Activated T-cell treated with anti-CD3 and anti-CD28 coated beads, Interleukin-2, amount 50 U/mL, for 24 hours (primary cell): Measurements from ENCODE around the gene PLB1.

Experiments
- DNase-seq: peaks from one replicate; pipeline ENCODE4 v3.0.0-alpha.2; 2020
- H3K27ac Mint-ChIP-seq: 2 replicates; pipeline ENCODE4 v1.8.0; 2020; ENCODE audit warnings: mild to moderate bottlenecking, mixed read lengths
- H3K27me3 Mint-ChIP-seq: 2 replicates; pipeline ENCODE4 v1.8.0; 2020; ENCODE audit warnings: mixed read lengths
- H3K36me3 Mint-ChIP-seq: 2 replicates; pipeline ENCODE4 v1.8.0; 2020; ENCODE audit warnings: low read depth, mixed read lengths
- H3K4me1 Mint-ChIP-seq: 2 replicates; pipeline ENCODE4 v1.8.0; 2020; ENCODE audit warnings: low read depth, mixed read lengths
- H3K4me3 Mint-ChIP-seq: 2 replicates; pipeline ENCODE4 v1.8.0; 2020; ENCODE audit warnings: mild to moderate bottlenecking, moderate library complexity, mixed read lengths
- H3K9me3 Mint-ChIP-seq: 2 replicates; pipeline ENCODE4 v1.8.0; 2020; ENCODE audit warnings: mixed read lengths

Gene PLB1

DNA sequence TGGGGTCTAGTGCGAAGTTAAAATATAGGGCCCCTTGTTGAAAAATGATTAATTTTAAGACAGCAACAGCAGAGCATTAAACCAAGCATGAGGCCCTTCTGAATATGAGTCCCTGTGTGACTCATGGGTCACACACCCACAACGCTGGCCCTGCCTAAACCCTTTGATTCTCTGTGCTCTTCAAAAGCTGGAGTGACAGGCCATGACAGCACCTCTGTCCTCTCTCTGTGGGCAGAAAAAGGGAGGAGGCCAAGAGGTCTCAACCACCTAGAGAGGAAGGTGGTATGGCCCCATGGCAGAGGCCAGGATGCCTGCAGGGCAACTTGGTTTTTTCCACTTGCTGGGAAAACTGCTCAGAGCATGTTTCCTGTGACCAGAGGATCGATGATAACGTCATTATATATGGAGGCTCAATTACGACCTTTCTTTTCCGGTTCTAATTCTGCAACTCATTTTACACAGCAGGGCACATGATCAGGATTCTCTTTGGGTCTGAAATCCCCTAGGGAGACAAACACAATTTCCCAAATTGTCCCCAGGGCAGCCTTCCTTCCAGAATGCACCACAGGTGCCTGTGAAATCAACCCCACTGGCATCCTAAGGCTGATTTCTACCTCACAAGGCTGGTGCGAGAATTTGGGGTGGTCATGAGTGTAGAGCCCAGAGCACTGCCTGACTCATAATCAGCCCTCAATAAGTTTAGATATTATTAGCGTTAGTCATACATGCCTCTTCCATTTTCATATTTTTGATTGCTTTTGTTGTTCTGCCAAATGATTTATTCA lies 153.8 kb downstream of the PLB1 start:
- Mint-ChIP-seq H3K9me3 (no peaks in the 10 kb centered on the region), H3K27me3 (no peaks in the 10 kb centered on the region), H3K4me3 (peak overlapping the region; percentile 23), H3K27ac (peak overlapping the region; percentile 85), H3K4me1 (peaks cover 29% of the 10 kb centered on the region), H3K36me3 (no peaks in the 10 kb centered on the region)
- DNase-seq: peak; percentile 54

DNA sequence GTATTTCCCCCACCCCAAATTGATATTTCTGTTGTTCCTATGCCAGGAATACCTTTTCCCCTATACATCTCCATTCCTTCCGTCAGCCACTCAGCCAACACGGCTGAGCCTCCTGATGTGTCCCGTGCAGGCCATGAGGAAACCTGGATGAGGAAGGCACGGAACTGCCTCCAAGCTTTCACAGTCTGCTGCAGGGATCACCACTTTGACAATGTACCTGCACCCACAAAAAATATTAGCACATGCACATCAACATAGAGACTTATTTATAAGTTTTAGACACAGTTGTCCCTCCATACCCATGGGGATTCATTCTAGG lies 154.4 kb downstream of the PLB1 start:
- Mint-ChIP-seq H3K9me3 (no peaks in the 10 kb centered on the region), H3K4me3 (no peak overlapping the region), H3K36me3 (no peaks in the 10 kb centered on the region), H3K27me3 (no peaks in the 10 kb centered on the region), H3K27ac (no peak overlapping the region), H3K4me1 (peaks cover 31% of the 10 kb centered on the region)
- DNase-seq: no peak

DNA sequence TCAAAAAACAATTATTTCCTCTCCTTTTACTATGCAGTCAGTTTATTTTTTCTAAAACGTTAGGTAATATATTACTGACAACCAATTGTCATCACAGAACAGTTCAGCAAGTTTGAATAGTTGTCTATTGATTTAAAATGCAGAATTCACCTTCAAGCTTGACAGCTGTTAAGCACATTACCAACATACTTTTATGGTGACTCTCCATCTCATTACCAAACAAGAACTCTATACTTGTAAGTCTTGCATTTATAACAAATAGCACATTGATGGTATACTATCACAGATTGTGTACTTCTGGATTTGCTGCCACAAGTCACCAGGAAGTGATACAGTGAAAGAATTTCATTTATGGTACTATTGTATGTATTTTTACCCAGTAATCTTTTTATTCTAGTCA lies 156.4 kb downstream of the PLB1 start:
- Mint-ChIP-seq H3K27me3 (no peaks in the 10 kb centered on the region), H3K36me3 (no peaks in the 10 kb centered on the region), H3K4me3 (no peak overlapping the region), H3K4me1 (peaks cover 42% of the 10 kb centered on the region), H3K9me3 (no peaks in the 10 kb centered on the region), H3K27ac (no peak overlapping the region)
- DNase-seq: no peak

DNA sequence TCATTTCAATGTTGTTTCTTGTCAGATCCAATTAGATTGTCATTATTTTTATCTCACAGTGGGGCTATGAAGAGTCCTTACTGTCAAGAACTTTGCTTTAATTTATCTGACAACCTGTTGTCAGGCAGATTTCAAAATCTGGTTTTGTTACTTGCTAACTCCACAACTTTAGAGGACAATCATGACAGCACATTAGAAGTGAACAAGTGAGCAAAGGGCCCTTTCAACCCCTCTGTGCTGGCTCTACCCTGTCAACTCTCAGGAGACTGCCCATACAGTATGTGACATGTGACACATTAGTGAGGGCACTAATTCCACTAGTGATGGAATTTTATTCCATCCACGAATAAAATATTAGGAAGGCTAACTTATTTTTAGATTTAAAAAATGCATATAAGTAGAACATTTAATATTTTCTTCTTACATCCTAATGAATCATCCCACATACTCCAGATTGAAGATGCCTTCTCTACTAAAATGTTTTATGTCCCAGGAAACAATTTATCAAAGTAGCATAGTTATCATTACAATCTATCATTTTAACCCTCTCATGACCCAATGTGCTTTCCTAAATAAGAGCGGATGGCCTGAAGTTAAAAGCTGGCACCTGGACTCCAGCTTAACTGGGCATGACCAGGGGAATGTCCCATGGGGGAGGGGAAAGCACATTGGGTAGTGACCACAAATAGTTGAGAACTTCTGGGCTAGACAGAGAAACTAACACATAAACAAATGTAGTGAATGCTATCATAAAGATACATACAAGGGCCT lies 158.2 kb downstream of the PLB1 start:
- no peak for DNase-seq
- H3K9me3 Mint-ChIP-seq: peaks cover 2% of the 10 kb centered on the region
- H3K36me3 Mint-ChIP-seq: no peaks in the 10 kb centered on the region
- H3K27ac Mint-ChIP-seq: no peak overlapping the region
- H3K4me1 Mint-ChIP-seq: peaks cover 37% of the 10 kb centered on the region
- H3K27me3 Mint-ChIP-seq: no peaks in the 10 kb centered on the region
- H3K4me3 Mint-ChIP-seq: no peak overlapping the region

DNA sequence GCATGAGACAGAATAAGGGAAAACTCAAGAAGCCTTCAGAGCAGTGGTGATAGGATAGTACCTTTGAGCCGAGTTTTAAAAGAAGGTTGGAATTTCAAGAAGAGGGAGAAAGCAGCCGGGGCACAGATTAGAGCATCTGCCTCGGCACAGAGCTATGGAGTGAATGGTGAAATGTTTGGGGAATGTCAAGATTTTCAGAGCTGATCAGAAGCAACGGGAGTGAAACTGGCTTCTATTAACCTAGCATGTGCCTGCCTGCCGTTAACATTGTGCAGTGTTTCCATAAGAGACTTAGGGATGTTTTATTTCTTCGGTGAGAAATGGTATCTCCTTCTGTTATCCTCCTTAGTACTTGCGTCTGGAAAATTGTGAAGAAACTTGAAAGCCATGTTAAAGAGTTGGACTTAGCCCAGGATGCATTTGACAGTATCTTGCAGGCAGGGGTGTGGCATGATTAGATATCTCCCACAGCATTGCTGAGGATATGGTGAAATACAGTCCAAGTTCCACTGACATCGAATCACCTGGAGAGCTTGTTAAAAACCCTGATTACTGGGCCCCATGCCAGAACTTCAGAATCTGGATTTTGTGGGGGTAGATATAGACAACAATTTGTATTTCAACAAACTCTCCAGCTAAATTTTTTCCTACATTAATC lies 158.9 kb downstream of the PLB1 start:
- H3K4me3 Mint-ChIP-seq: no peak overlapping the region
- H3K27ac Mint-ChIP-seq: no peak overlapping the region
- H3K27me3 Mint-ChIP-seq: no peaks in the 10 kb centered on the region
- H3K9me3 Mint-ChIP-seq: peaks cover 4% of the 10 kb centered on the region
- H3K36me3 Mint-ChIP-seq: no peaks in the 10 kb centered on the region
- H3K4me1 Mint-ChIP-seq: peaks cover 30% of the 10 kb centered on the region
- DNase-seq: no peak

DNA sequence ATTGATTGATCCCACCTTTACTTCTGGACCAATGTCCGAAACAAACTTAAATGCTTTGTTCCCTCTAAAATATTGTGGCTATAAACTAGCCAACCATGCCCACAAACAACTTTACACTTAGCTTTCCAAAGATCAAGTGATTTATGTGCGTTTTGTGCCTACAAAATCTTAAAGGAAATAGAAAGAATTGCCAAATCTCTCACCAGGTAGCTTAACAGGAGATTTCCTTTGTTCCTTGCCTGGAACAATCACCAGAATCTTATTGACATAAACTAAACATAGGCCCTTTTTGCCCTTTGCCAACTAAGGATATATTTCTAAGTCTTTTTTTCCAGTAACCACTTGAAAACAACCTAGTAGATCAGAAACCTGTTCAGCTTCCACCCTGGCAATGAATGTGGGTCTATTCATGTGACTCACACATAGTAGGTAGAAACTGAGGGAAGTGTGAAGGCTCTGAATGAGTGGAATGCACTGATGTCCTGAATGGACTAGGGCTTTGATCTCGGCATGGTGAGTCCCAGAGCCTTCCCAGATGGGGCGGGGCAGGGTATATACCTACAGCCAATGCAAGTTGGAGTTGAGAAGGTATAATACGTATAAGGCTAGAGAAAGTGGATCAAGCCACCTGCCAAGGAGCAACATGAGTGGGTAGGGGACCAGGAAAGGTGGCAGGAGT lies 161.2 kb downstream of the PLB1 start:
- DNase-seq: no peak
- no peak overlapping the region for H3K4me3 Mint-ChIP-seq
- H3K36me3 Mint-ChIP-seq: no peaks in the 10 kb centered on the region
- no peak overlapping the region for H3K27ac Mint-ChIP-seq
- no peaks in the 10 kb centered on the region for H3K27me3 Mint-ChIP-seq
- peaks cover 22% of the 10 kb centered on the region for H3K4me1 Mint-ChIP-seq
- H3K9me3 Mint-ChIP-seq: peaks cover 4% of the 10 kb centered on the region

DNA sequence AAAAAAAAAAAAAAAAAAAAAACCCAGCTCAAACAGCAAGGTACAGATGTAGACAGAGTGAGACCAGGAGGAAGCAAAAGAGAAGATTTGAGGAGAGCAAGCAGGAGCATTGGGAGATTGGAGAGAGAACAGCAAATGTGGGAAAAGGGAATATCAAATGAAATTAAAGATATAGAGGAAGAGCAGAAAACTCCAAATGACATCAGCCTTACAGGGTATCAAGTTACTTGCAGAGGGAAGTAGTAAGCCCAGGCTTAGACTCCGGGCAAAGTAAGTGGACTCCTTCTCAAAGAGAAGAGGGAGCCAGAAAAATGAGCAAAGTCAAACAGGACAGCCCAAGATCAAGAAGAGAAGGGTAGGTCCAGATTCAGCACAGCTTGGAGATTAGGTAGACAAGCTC lies 162.5 kb downstream of the PLB1 start:
- no peak overlapping the region for H3K27ac Mint-ChIP-seq
- H3K27me3 Mint-ChIP-seq: no peaks in the 10 kb centered on the region
- no peak overlapping the region for H3K4me3 Mint-ChIP-seq
- DNase-seq: no peak
- H3K36me3 Mint-ChIP-seq: no peaks in the 10 kb centered on the region
- peaks cover 4% of the 10 kb centered on the region for H3K9me3 Mint-ChIP-seq
- H3K4me1 Mint-ChIP-seq: peaks cover 21% of the 10 kb centered on the region

DNA sequence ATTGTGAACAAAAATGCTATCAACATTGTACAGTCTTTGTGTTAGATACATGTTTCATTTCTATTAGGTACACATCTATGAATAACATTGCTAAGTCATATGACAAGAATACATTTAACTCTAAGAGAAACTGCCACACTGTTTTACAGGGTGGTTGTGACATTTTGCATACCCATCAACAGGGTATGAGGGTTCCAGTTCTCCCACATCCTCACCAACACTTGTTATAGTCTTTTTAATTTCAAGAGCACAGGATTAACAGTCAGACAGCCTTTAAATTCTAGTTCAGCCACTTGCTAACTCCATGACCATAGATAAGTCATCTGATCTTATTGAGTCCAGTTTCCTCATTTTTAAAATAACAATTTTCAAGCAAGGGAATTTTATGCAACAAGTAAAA lies 163.3 kb downstream of the PLB1 start:
- peaks cover 4% of the 10 kb centered on the region for H3K9me3 Mint-ChIP-seq
- H3K27me3 Mint-ChIP-seq: no peaks in the 10 kb centered on the region
- peaks cover 21% of the 10 kb centered on the region for H3K4me1 Mint-ChIP-seq
- no peak overlapping the region for H3K4me3 Mint-ChIP-seq
- no peak overlapping the region for H3K27ac Mint-ChIP-seq
- H3K36me3 Mint-ChIP-seq: no peaks in the 10 kb centered on the region
- no peak for DNase-seq

DNA sequence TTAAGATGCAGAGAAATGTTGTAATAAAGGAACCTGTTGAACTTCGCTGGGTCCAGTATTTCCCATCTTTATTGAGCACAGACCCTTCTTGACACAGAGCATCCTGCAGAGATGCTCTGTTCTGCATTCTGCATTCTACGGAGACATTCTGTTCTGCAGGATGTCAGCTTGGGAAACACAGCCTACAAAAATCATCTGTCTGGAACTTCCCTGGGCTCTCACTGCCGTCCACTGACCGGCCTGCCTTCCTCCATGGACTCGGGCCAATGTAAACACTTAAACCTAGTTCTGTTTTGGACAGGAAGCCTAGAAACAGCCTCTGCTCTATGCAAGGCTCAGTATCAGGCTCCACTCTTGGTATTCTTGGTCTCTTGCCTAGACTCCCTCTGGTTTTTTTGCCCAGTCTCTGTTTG lies 165.7 kb downstream of the PLB1 start:
- H3K27ac Mint-ChIP-seq: no peak overlapping the region
- H3K4me3 Mint-ChIP-seq: no peak overlapping the region
- H3K4me1 Mint-ChIP-seq: peaks cover 14% of the 10 kb centered on the region
- no peaks in the 10 kb centered on the region for H3K27me3 Mint-ChIP-seq
- no peak for DNase-seq
- H3K9me3 Mint-ChIP-seq: peaks cover 4% of the 10 kb centered on the region
- no peaks in the 10 kb centered on the region for H3K36me3 Mint-ChIP-seq

DNA sequence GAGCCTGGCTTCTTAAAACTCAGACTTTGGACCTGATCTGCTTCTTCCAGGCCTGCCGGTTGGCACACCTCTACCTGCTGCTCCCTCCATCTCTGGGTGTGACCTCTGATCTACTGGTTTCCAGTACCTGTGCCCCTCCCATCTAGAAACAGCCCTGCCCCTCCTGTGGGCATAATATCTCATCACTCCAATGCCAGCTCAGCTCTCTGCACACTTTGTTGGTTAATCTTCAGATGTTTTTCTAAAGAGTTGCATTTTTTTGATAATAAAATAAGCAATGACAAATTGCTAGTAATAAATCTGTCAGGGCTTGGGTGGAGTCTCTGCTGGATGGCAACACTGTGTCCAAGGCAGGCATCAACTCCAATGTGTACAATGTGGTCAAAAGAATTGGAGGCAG lies 166.2 kb downstream of the PLB1 start:
- DNase-seq: no peak
- H3K36me3 Mint-ChIP-seq: no peaks in the 10 kb centered on the region
- no peak overlapping the region for H3K27ac Mint-ChIP-seq
- H3K27me3 Mint-ChIP-seq: no peaks in the 10 kb centered on the region
- H3K4me1 Mint-ChIP-seq: peaks cover 10% of the 10 kb centered on the region
- no peak overlapping the region for H3K4me3 Mint-ChIP-seq
- H3K9me3 Mint-ChIP-seq: peaks cover 4% of the 10 kb centered on the region

DNA sequence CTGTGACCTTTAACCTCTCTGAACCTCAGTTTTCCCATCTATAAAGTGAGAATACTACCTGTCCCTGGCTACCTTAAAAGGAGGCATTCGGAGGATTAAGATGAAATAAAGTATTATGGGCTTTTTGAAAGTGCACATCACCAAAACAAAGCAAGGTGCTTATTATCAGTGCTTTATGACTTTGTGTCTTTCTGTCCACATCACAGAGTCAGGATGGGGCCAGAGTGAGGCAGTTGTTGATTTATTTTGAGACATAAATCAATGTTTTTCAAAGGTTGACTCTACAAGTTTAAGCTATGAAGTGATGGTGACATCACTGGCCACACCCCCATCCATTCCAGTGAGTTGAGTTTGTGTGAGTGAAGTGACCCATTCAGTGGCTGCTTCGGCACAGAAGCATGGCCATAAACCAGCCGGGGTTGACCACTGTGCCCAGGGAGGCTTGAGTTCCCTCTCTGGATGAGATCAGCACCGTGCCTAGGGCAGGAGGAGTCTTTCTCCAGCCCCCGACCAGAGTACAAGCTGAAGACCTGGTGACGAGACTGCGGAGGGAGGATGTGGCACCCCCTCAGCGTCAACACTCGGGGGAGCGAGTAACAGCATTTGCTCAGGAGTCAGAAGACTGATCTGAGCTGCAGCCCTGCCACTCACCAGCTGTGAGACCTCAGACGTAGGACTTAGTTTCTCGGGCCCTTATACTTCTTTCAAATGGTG lies 166.8 kb downstream of the PLB1 start:
- Mint-ChIP-seq H3K27ac (no peak overlapping the region), H3K36me3 (no peaks in the 10 kb centered on the region), H3K27me3 (no peaks in the 10 kb centered on the region), H3K4me1 (peaks cover 4% of the 10 kb centered on the region), H3K9me3 (peaks cover 4% of the 10 kb centered on the region), H3K4me3 (no peak overlapping the region)
- no peak for DNase-seq

DNA sequence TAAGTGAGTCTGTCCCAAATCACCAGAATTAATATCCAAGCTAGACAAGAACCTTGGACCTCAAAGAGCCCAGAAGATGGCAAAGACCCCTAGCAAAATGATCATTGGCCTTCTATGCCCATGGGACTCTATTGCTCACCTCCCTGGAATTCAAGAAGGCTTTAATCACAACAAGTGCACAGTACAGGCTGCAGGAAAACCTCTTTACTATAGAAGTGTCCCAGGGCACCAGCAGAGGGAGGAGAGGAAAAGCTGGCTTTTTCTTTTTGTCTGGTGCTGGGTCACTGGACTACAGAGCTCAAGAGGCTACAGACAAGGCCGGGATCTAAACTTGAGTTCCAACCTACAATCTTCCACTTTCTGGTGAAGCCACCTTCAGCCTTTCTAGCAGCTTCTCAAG lies 167.5 kb downstream of the PLB1 start:
- Mint-ChIP-seq H3K27me3 (no peaks in the 10 kb centered on the region), H3K9me3 (peaks cover 2% of the 10 kb centered on the region), H3K4me1 (no peaks in the 10 kb centered on the region), H3K36me3 (no peaks in the 10 kb centered on the region), H3K4me3 (no peak overlapping the region), H3K27ac (no peak overlapping the region)
- no peak for DNase-seq

DNA sequence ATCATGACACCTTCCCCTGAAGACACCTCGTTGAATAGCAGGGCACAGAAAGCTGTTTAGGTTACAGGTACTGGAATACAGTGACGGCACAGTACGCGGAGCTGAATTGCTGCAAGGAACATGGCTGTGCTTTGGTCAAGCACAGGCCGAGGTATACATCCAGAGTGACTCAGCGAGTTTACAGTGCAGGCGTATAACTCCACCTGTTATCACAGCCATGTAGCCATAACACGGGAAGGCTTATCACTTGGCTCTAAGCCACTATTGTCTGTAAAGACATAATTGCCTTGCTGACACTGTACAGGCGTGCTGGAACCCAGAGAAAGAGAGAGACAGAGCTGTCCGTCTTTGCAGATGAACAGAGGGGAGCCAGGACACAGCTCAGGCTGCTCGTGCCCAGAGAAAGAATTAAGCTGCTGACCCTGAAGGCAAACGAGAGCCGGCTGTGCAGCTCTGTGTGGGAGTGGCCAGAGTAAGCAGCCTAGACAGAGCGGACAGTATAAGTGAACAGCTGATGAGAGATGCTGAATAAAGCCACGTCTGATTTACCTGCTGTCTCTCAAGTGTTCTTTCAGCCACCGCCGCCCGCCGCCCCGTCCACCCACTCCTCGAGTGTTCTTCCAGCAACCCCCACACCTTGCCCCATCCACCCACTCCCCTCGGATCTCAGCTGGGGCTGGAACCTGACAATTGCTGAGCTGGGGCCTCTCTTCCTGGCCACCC lies 168.4 kb downstream of the PLB1 start:
- Mint-ChIP-seq H3K27me3 (no peaks in the 10 kb centered on the region), H3K27ac (no peak overlapping the region), H3K36me3 (no peaks in the 10 kb centered on the region), H3K9me3 (peaks cover under 1% of the 10 kb centered on the region), H3K4me3 (no peak overlapping the region), H3K4me1 (no peaks in the 10 kb centered on the region)
- DNase-seq: no peak
